Thoracic aorta (tissue), 2 donors: ENCODE data around the gene TBC1D13. TPM values are rescaled to one million over a fixed set of nuclear protein-coding genes. Genes with fewer than 3 reads are reported as not detected.
"Not testable (repeated sequence)": the region's sequence is repeated elsewhere in the genome, so short reads cannot be mapped to it uniquely, and the experiment has no call there.

Experiments used
- ATAC-seq: fragments of 150-250 bp; one replicate; pipeline ENCODE4 v1.8.0; 2017; ENCODE audit warnings: low read depth; ENCODE audit not compliant: insufficient number of reproducible peaks, low FRiP score
- DNase-seq: peaks from one replicate; pipeline ENCODE4 v3.0.0-alpha.2; 2020; ENCODE audit warnings: low spot score
- H3K27ac ChIP-seq, 2 donors: fragments of 200-600 bp; sonication (generic); 1 replicate in 1 of 2; 2 replicates in 1 of 2; pipeline ENCODE4 v1.5.1; 2016; ENCODE audit warnings: mild to moderate bottlenecking in 2 of 2, moderate library complexity in 2 of 2
- H3K27me3 ChIP-seq: fragments of 200-600 bp; sonication (generic); replicated peaks from 2 replicates; pipeline ENCODE4 v1.6.0; 2016; ENCODE audit warnings: mild to moderate bottlenecking; ENCODE audit not compliant: insufficient read depth
- H3K36me3 ChIP-seq: fragments of 200-600 bp; sonication (generic); one replicate; pipeline ENCODE4 v1.5.1; 2016
- H3K4me1 ChIP-seq, 2 donors: fragments of 200-600 bp; sonication (generic); 1 replicate in 1 of 2; 2 replicates in 1 of 2; pipeline versions ENCODE4 v1.5.1 to v1.6.0; 2016; ENCODE audit warnings: low read depth in 2 of 2, mild to moderate bottlenecking in 1 of 2; ENCODE audit not compliant: control insufficient read depth in 1 of 2
- H3K4me3 ChIP-seq: fragments of 200-600 bp; sonication (generic); 2 replicates; pipeline ENCODE4 v1.5.1; 2016; ENCODE audit warnings: mild to moderate bottlenecking
- H3K9me3 ChIP-seq: fragments of 200-600 bp; sonication (generic); 2 replicates; pipeline ENCODE4 v1.5.1; 2016
- total RNA-seq, 2 donors: library from RNA; depleted of rRNA; stranded (reverse); fragments of >200 nt; gene quantifications; one replicate each; pipeline versions ENCODE4 v1.1.0 to v1.2.3, GENCODE V29; 2016
- TF ChIP-seq, protein P1 (sequence below): fragments of 200-600 bp; sonication (generic); IDR thresholded peaks from one replicate; pipeline ENCODE4 v1.5.1; 2019; ENCODE audit warnings: antibody characterized with exemption

The TBC1D13 gene
- total RNA-seq, 2 donors from 2014 or later = 15.6 to 25.7 TPM

DNA sequence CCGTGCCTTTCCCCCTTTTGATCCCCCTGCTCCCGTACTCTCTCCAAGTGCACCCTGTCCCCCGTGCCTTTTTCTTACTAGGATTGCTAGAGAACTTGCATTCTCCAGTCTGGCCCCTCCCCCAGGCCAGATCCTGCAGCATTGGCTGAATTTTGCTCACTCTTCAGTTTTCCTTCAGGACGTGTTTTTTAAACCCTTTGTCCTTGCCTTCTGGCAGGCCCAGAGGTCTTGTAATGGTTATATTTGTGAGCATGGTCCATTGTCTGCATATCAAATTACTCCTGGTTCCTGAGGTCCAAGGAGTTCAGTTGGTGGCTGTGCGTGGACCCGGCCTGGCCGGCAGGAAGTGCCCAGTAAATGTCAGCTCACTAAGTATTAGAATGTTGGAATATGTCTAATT lies 606 bp downstream of the TBC1D13 start:
- no peaks in the 10 kb centered on the region for H3K27me3 ChIP-seq
- peak overlapping the region; percentile 97 for H3K4me3 ChIP-seq
- peaks cover 22% of the 10 kb centered on the region for H3K36me3 ChIP-seq
- no peak for ATAC-seq
- no peak for DNase-seq
- no peaks in the 10 kb centered on the region for H3K9me3 ChIP-seq
- TF ChIP-seq, protein P1, sequence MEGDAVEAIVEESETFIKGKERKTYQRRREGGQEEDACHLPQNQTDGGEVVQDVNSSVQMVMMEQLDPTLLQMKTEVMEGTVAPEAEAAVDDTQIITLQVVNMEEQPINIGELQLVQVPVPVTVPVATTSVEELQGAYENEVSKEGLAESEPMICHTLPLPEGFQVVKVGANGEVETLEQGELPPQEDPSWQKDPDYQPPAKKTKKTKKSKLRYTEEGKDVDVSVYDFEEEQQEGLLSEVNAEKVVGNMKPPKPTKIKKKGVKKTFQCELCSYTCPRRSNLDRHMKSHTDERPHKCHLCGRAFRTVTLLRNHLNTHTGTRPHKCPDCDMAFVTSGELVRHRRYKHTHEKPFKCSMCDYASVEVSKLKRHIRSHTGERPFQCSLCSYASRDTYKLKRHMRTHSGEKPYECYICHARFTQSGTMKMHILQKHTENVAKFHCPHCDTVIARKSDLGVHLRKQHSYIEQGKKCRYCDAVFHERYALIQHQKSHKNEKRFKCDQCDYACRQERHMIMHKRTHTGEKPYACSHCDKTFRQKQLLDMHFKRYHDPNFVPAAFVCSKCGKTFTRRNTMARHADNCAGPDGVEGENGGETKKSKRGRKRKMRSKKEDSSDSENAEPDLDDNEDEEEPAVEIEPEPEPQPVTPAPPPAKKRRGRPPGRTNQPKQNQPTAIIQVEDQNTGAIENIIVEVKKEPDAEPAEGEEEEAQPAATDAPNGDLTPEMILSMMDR = no peak
- H3K4me1 ChIP-seq = peaks cover 7 to 25% of the 10 kb centered on the region in 2 donors
- peak overlapping the region; percentile 48 to 82 for H3K27ac ChIP-seq

DNA sequence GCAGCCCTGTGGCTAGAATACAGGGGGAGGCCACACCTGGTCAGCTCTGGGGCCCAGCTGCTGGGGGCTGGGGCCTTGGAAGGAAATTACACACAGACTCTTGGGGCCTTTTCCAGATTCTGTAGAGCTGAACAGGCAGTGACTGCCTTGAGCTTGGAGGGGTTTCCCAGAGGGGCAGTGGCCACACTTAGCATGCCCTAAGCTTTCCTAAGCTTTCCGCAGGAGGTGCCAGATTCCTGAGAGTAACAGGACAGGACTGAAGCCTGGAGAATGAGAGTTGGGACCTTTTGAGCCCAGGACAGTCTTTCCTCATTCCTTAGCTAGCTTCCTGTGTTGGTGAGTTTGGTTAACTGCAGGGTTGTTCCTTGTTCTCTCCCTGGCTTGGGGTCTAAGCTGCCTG lies 1.4 kb downstream of the TBC1D13 start:
- H3K9me3 ChIP-seq = no peaks in the 10 kb centered on the region

DNA sequence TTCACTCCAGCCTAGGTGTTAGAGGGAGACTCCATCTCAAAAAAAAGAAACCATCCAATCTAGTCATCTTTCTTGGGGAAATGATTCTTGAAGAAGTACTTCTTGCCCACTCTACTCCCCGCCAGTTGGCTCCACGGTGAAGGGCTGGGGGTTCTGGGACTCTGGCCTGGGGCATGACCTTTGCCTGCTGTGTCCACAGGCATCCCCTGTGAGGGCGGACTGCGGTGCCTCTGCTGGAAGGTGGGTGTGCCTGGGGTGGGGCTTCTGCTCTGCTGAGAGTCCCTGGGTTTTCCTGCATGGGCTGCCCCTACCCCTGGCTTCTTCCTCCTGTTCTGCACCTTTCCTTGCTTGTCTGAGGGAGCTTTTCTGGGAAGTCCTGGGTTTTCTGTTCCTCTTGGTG lies 3.5 kb downstream of the TBC1D13 start:
- no peak overlapping the region for H3K4me3 ChIP-seq
- H3K27me3 ChIP-seq = no peaks in the 10 kb centered on the region
- H3K9me3 ChIP-seq = no peaks in the 10 kb centered on the region
- TF ChIP-seq, protein P1 = no peak
- H3K36me3 ChIP-seq = peaks cover 39% of the 10 kb centered on the region
- H3K4me1 ChIP-seq = peaks cover 7 to 19% of the 10 kb centered on the region in 2 donors
- DNase-seq (no peak), ATAC-seq (no peak)
- no peak overlapping the region for H3K27ac ChIP-seq

More for the DNA sequence above, 1.4 kb downstream of the TBC1D13 start:
- no peak for DNase-seq
- Histone ChIP-seq H3K27ac (no peak overlapping the region), H3K4me3 (no peak overlapping the region), H3K4me1 (peaks cover 7 to 22% of the 10 kb centered on the region in 2 donors), H3K27me3 (no peaks in the 10 kb centered on the region), H3K36me3 (peaks cover 30% of the 10 kb centered on the region)
- no peak for ATAC-seq
- TF ChIP-seq, protein P1 = no peak

DNA sequence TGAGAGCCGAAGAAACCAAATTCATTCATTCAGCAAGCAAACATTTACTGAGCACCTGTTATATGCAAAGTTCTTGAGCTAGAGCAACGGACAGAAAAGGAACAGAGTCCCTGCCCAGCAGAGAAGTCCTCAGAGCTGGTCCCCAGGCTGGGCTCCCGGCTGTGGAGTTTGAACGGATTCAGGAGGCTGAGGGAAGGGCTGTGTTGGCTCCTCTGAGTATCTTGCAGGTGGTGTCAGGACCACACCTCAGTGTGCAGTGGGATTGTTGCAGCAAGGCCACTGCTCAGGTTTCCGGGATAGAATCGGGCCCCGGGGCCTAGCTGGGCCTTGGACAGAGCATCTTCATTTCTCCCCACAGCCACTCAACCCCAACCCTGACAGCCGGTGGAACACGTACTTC lies 5.1 kb downstream of the TBC1D13 start:
- peaks cover 45% of the 10 kb centered on the region for H3K36me3 ChIP-seq
- no peak for DNase-seq
- peaks cover 5 to 14% of the 10 kb centered on the region in 2 donors for H3K4me1 ChIP-seq
- H3K9me3 ChIP-seq = no peaks in the 10 kb centered on the region
- H3K27ac ChIP-seq = no peak overlapping the region
- TF ChIP-seq, protein P1 = no peak
- no peaks in the 10 kb centered on the region for H3K27me3 ChIP-seq
- no peak overlapping the region for H3K4me3 ChIP-seq
- ATAC-seq = no peak

DNA sequence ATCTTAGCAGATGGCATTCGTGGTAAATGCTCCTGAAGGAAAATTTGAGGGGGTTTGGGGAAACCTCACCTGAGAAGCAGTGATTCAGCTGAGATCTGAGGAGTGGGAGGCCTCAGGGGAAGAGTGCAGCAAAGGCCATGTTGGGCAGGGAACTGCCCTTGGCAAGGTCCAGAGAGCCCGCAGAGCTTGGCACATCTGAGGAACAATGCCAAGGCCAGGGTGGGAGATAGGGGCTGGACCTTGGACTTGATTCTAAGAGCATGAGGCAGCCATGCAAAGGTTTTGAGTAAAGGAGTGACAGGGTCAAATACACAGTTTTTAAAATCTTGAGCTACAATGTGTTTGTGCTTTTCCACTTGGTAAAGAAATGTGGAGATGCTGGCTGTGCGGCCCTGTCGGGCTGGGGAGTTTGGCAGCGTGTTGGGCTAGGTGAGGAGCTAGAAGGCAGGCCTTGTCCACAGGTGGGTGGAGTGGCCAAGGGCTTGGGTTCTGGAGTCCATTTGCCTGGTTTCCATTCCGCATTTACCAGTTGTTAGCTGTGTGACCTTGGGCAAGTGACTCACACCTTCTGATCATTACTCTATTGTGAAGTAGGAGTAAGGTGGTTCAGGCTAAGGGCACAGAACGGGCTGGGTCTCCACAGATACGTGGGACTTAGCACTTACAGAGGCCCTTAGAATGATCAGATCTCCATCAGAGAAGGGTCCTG lies 6.1 kb downstream of the TBC1D13 start:
- ATAC-seq = no peak
- no peak for DNase-seq
- Histone ChIP-seq H3K9me3 (no peaks in the 10 kb centered on the region), H3K4me1 (peaks cover 0 to 8% of the 10 kb centered on the region in 2 donors), H3K27ac (no peak overlapping the region), H3K36me3 (peaks cover 53% of the 10 kb centered on the region), H3K27me3 (no peaks in the 10 kb centered on the region), H3K4me3 (no peak overlapping the region)
- TF ChIP-seq, protein P1 = no peak

DNA sequence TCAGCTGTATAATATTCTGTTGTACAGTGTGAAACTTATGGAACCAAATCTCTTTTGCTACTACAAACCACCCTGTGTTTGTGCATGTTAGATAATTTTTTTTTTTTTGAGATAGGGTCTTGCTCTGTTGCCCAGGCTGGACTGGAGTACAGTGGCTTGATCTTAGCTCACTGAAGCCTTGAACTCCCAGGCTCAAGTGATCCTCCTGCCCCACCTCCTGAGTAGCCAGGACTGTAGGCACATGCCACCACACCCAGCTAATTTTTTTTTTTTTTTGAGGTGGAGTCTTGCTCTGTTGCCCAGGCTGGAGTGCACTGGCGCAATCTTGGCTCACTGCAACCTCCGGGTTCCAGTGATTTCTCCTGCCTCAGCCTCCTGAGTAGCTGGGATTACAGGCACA lies 7.9 kb downstream of the TBC1D13 start:
- not testable (repeated sequence) for H3K27me3 ChIP-seq, H3K4me3 ChIP-seq, H3K27ac ChIP-seq, DNase-seq, H3K4me1 ChIP-seq, H3K9me3 ChIP-seq, ATAC-seq
- peaks cover 67% of the 10 kb centered on the region for H3K36me3 ChIP-seq
